Fibroblast of skin of back (primary cell): ENCODE data around the gene SULT1A2.
"Not testable (repeated sequence)": the region's sequence is repeated elsewhere in the genome, so short reads cannot be mapped to it uniquely, and the experiment has no call there.

Source experiments
- DNase-seq: peaks from one replicate; pipeline ENCODE4 v3.0.0-alpha.2; 2013

Gene SULT1A2

GRCh38 chr16:28590384-28591340, 6.2 kb downstream of the SULT1A2 start:
- no peak for DNase-seq

- no peak for DNase-seq
Observed at GRCh38 chr16:28589930-28590329, 6.9 kb downstream of the SULT1A2 start.

- DNase-seq: no peak
Observed at GRCh38 chr16:28589069-28589468, 7.8 kb downstream of the SULT1A2 start.

- DNase-seq: no peak
Observed at GRCh38 chr16:28587386-28587785, 9.5 kb downstream of the SULT1A2 start.

- no peak for DNase-seq
Observed at GRCh38 chr16:28586466-28586865, 10.4 kb downstream of the SULT1A2 start.

- DNase-seq: no peak
Observed at GRCh38 chr16:28585674-28586073, 11.2 kb downstream of the SULT1A2 start.

- DNase-seq: no peak
Observed at GRCh38 chr16:28580726-28581315, 16.0 kb downstream of the SULT1A2 start.

GRCh38 chr16:28575446-28576109, 21.3 kb downstream of the SULT1A2 start:
- no peak for DNase-seq

GRCh38 chr16:28574925-28575324, 21.9 kb downstream of the SULT1A2 start:
- no peak for DNase-seq

GRCh38 chr16:28573738-28574718, 22.8 kb downstream of the SULT1A2 start:
- DNase-seq: no peak

- DNase-seq: peak; percentile 60
Observed at GRCh38 chr16:28572696-28573510, 23.9 kb downstream of the SULT1A2 start.

- DNase-seq: no peak
Observed at GRCh38 chr16:28569968-28570752, 26.7 kb downstream of the SULT1A2 start.

GRCh38 chr16:28569021-28569420, 27.8 kb downstream of the SULT1A2 start:
- peak; percentile 35 for DNase-seq

- DNase-seq: no peak
Observed at GRCh38 chr16:28567292-28567691, 29.6 kb downstream of the SULT1A2 start.

- DNase-seq: not testable (repeated sequence)
Observed at GRCh38 chr16:28566233-28566925, 30.5 kb downstream of the SULT1A2 start.

GRCh38 chr16:28563218-28563617, 33.6 kb downstream of the SULT1A2 start:
- DNase-seq: no peak

GRCh38 chr16:28562199-28562598, 34.7 kb downstream of the SULT1A2 start:
- DNase-seq: no peak

GRCh38 chr16:28561557-28562187, 35.2 kb downstream of the SULT1A2 start:
- no peak for DNase-seq

GRCh38 chr16:28558456-28558855, 38.4 kb downstream of the SULT1A2 start:
- peak; percentile 22 for DNase-seq
